GM20000 (cell line): ENCODE results near the gene CAB39L.

Experiments
- DNase-seq: peaks from one replicate; pipeline ENCODE4 v3.0.0; 2012; ENCODE audit warnings: low spot score
- TF ChIP-seq, protein P1 (sequence below): IDR thresholded peaks from 2 replicates; pipeline ENCODE4 v1.5.1; 2012; ENCODE audit warnings: mild to moderate bottlenecking, control low read depth; ENCODE audit errors: extremely low read depth, missing control alignments

Gene CAB39L

DNA sequence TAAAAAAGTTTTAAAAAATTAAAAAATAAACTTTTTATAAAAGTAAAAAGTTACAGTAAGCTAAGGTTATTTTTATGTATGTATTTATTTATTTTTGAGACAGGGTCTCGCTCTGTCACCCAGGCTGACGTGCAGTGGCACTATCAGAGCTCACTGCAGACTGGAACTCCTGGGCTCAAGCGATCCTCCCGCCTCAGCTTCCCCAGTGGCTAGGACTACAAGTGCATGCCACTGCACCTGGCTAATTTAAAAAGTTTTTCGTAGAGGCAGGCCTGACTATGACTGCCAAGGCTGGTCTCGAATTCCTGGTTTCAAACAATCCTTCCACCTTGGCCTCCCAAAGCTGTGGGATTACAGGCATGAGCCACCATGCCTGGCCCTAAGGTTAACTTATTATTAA, 132.0 kb downstream of the CAB39L start:
- TF ChIP-seq, protein P1, sequence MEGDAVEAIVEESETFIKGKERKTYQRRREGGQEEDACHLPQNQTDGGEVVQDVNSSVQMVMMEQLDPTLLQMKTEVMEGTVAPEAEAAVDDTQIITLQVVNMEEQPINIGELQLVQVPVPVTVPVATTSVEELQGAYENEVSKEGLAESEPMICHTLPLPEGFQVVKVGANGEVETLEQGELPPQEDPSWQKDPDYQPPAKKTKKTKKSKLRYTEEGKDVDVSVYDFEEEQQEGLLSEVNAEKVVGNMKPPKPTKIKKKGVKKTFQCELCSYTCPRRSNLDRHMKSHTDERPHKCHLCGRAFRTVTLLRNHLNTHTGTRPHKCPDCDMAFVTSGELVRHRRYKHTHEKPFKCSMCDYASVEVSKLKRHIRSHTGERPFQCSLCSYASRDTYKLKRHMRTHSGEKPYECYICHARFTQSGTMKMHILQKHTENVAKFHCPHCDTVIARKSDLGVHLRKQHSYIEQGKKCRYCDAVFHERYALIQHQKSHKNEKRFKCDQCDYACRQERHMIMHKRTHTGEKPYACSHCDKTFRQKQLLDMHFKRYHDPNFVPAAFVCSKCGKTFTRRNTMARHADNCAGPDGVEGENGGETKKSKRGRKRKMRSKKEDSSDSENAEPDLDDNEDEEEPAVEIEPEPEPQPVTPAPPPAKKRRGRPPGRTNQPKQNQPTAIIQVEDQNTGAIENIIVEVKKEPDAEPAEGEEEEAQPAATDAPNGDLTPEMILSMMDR = no peak

DNA sequence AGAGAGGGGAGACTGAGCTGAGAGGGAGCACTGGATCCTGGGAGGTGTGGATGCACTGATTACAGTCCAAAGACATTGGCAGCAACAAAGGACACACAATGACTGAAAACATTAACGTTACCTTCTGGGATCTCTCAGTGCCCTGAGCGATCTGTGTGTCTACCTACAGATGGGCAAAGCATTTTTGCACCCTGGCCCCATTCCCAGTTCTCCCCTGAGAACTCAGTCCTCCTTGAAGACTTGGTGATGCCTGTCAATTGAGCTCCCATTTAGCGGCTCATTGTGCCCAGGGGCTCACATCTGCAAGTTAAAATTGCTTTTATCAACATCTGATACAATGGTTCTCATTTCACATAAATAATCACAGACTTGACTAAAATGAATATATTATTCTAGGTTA, 133.6 kb downstream of the CAB39L start:
- DNase-seq = no peak
- TF ChIP-seq, protein P1 = no peak

More for the DNA sequence above, 132.0 kb downstream of the CAB39L start:
- DNase-seq = no peak

DNA sequence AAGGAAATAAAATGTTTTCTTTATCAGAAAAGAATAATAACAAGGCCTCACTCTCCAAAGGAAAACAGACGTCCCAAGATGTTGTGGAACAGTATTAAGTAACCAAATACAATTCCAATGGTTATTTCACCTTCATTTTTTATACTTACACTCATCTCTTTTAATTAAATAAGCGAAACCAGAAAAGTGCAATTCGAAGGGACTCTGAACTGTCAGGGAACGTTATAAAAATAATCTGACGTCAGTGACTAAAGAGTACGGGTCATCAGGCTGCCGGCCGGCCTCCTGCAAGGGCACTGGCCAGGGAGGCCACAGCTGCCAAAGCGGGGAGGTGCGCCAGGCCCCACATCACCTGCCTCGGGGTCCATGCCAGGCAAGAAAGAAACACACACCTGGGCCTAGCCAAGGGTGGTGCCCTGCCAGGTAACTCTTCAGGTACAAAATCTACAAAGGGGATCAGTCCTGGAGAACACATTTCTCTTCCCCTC, 134.9 kb downstream of the CAB39L start:
- DNase-seq = no peak
- TF ChIP-seq, protein P1 = no peak

DNA sequence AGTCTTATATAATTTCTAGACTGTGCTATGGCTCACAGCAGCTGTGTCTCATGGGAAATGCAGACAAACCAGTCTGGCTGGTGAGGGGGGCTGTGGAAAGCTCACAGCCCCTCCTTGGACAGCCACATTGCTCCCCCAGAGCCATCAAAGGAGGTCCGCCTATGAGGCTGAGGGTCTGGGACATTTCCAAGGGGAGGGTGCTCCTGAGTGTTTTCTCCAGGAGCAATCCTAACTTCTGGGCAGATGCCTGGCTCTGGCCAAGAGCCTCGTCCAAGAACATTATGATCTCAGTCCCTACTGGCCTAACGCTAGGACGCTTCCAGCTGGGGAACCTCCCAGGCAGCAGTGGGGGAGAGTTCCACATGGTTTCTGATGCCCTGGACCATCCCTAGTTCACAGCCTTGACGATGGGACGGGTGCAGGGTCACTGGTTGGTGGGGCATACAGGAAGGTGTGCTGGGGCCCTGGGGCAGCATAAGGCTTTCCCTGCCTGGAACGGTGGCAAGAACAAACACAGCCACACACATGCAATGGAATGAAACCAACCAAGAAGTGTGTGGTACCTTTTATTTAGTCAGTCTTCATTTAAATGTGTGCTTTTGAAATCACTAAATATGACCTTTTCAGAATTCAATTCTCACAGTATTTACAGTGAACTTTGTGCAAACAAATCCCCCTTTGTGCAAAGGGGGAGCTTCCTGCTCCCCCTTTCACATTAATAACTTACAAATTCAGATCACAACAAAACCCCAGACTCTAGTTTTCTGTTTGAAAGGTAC, 135.6 kb downstream of the CAB39L start:
- DNase-seq = no peak
- TF ChIP-seq, protein P1 = no peak

DNA sequence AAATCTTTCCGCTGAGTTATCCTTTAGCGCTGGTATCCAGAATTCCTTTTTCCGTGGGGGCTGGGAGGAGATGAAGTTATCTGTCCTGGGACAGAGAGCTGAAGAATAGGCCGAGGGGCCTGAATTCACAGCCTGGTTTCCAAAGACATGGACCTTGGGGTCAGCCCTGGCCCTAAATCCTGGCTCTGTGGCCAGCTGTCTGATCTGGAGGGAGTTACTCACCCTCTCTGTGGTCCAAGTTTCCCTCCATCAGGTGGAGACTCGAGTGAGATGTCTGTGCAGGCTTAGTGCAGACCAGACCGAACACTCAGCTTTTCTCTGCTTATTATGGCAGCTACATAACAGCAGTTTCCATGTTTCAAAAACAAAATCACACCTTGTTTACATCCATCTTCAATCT, 136.5 kb downstream of the CAB39L start:
- TF ChIP-seq, protein P1 = no peak
- no peak for DNase-seq

DNA sequence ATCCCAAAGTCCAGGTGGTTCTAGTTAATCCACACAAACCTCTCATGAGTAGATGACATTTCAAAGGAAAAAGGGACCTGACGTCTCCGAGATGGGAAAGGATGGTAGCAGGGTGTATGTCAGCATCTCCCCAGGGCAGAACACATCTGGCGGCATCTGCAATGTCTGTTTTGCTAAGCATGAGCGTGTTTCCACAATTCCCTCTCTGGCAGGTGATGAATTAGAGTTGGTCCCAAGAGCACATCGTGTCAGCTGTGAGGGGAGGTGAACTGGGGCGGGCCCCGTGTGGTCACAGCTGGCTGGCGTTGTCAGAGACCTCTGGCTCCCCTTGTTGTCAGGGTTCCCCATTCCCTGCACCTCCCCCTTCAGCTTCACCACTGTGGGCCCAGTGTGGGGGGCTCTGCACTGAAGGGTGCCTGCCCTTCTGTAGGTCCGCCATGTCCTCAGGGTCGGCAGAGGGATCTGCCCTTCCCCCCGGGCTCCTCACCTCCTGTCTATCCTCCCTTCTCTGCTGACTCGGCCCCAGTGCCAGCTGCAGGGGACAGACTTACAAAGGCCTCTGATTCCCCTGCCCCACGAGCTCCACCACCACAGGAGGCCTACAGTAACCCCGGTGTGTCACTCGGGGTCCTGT, 138.0 kb downstream of the CAB39L start:
- no peak for DNase-seq
- TF ChIP-seq, protein P1 = no peak
